K562 (cell line): Measurements from ENCODE around the gene PPCDC. TPM values are rescaled to one million over a fixed set of nuclear protein-coding genes. Genes with fewer than 3 reads are reported as not detected.

ENCODE experiments used
- ELK3 ChIP-seq: fragments of 450-650 bp; formaldehyde crosslinking; IDR thresholded peaks from 2 replicates; pipeline ENCODE4 v1.4.0; 2020; ENCODE audit warnings: mild to moderate bottlenecking
- FOXA1 ChIP-seq: fragments of 450-650 bp; IDR thresholded peaks from 2 replicates; pipeline ENCODE4 v1.6.1; 2016; ENCODE audit warnings: mild to moderate bottlenecking, borderline replicate concordance
- GATA2 ChIP-seq: sonication (generic); formaldehyde crosslinking; IDR thresholded peaks from 2 replicates; pipeline ENCODE4 v1.4.0; 2020; ENCODE audit warnings: mild to moderate bottlenecking, missing genetic modification reagents
- KAT8 ChIP-seq: fragments of 450-650 bp; IDR thresholded peaks from 2 replicates; pipeline ENCODE4 v1.6.1; 2016; ENCODE audit warnings: low read depth, mild to moderate bottlenecking
- KHSRP ChIP-seq: fragments of 450-650 bp; IDR thresholded peaks from 2 replicates; pipeline ENCODE4 v1.6.1; 2017
- MAFF ChIP-seq: IDR thresholded peaks from 2 replicates; pipeline ENCODE4 v1.6.1; 2012; ENCODE audit warnings: low read length, improper control_type of control experiment
- MAZ ChIP-seq, 2 experiments: fragments of 450-650 bp in 1 of 2; sonication (generic) in 1 of 2; formaldehyde crosslinking; IDR thresholded peaks in 1 of 2; conservative IDR thresholded peaks in 1 of 2; 2 replicates each; pipeline versions ENCODE4 v1.4.0 to v1.5.0; 2020; ENCODE audit warnings: mild to moderate bottlenecking in 1 of 2, missing genetic modification reagents in 1 of 2
- MTF1 ChIP-seq: fragments of 250-450 bp; sonication (Bioruptor Pico); IDR thresholded peaks from 2 replicates; pipeline ENCODE4 v1.9.0; 2021; ENCODE audit warnings: moderate library complexity, mild to moderate bottlenecking, inconsistent platforms, borderline replicate concordance
- MYBL2 ChIP-seq, 2 experiments: fragments of 450-650 bp in 1 of 2; sonication (generic) in 1 of 2; formaldehyde crosslinking in 1 of 2; IDR thresholded peaks; 2 replicates each; pipeline versions ENCODE4 v1.6.1 to v1.8.1; 2017 to 2022; ENCODE audit warnings: borderline replicate concordance in 1 of 2, inconsistent platforms in 1 of 2, low read depth in 1 of 2, mild to moderate bottlenecking in 1 of 2, missing genetic modification reagents in 1 of 2, moderate library complexity in 1 of 2
- NR1H2 ChIP-seq: sonication (generic); formaldehyde crosslinking; IDR thresholded peaks from 2 replicates; pipeline ENCODE4 v1.4.0; 2020; ENCODE audit warnings: mild to moderate bottlenecking, missing genetic modification reagents
- PATZ1 ChIP-seq: fragments of 250-450 bp; sonication (Bioruptor Pico); IDR thresholded peaks from 2 replicates; pipeline ENCODE4 v1.5.0; 2020; ENCODE audit warnings: mild to moderate bottlenecking, borderline replicate concordance
- PHF20 ChIP-seq: fragments of 450-650 bp; IDR thresholded peaks from 2 replicates; pipeline ENCODE4 v1.6.1; 2018; ENCODE audit not compliant: partially characterized antibody
- RAD21 ChIP-seq, 2 experiments: fragments of 250-450 bp in 1 of 2; fragments of 450-650 bp in 1 of 2; sonication (Bioruptor Pico) in 1 of 2; formaldehyde crosslinking in 1 of 2; IDR thresholded peaks in 1 of 2; conservative IDR thresholded peaks in 1 of 2; 2 replicates each; pipeline versions ENCODE4 v1.4.0 to v1.8.0; 2020 to 2022; ENCODE audit warnings: mild to moderate bottlenecking in 2 of 2, moderate library complexity in 1 of 2
- RCOR1 ChIP-seq, 2 experiments: IDR thresholded peaks; 2 replicates each; pipeline ENCODE4 v1.6.1; 2012; ENCODE audit warnings: low read depth in 2 of 2, low read length in 2 of 2, borderline replicate concordance in 1 of 2, improper control_type of control experiment in 1 of 2
- RFX1 ChIP-seq: fragments of 450-650 bp; IDR thresholded peaks from 2 replicates; pipeline ENCODE4 v1.6.1; 2016; ENCODE audit warnings: mild to moderate bottlenecking, moderate library complexity
- SMARCA4 ChIP-seq: fragments of 450-650 bp; IDR thresholded peaks from 2 replicates; pipeline ENCODE4 v1.6.1; 2016
- TAF7 ChIP-seq: fragments of 450-650 bp; IDR thresholded peaks from 2 replicates; pipeline ENCODE4 v1.6.1; 2016; ENCODE audit warnings: missing genetic modification characterization, missing compliant biosample characterization
- TBP ChIP-seq: optimal IDR thresholded peaks from 2 replicates; pipeline ENCODE3; 2011; ENCODE audit warnings: low read depth, low read length, improper control_type of control experiment
- TFAP4 ChIP-seq: sonication (generic); formaldehyde crosslinking; IDR thresholded peaks from 2 replicates; pipeline ENCODE4 v1.8.0; 2022; ENCODE audit warnings: missing genetic modification reagents, mild to moderate bottlenecking, moderate library complexity, borderline replicate concordance
- ZBTB8A ChIP-seq: fragments of 450-650 bp; IDR thresholded peaks from 2 replicates; pipeline ENCODE4 v1.6.1; 2018; ENCODE audit warnings: mild to moderate bottlenecking, moderate library complexity; ENCODE audit not compliant: partially characterized antibody
- ZNF232 ChIP-seq: sonication (generic); formaldehyde crosslinking; IDR thresholded peaks from 2 replicates; pipeline ENCODE4 v1.8.0; 2022; ENCODE audit warnings: mild to moderate bottlenecking, missing genetic modification reagents
- ZNF3 ChIP-seq: fragments of 250-450 bp; sonication (Bioruptor Pico); IDR thresholded peaks from 2 replicates; pipeline ENCODE4 v1.5.0; 2021; ENCODE audit warnings: mild to moderate bottlenecking, moderate library complexity
- ZNF354B ChIP-seq: fragments of 250-450 bp; sonication (Bioruptor Pico); IDR thresholded peaks from 2 replicates; pipeline ENCODE4 v1.4.0; 2020
- ZNF584 ChIP-seq: fragments of 200-800 bp; sonication (Bioruptor generic); IDR thresholded peaks from 2 replicates; pipeline ENCODE4 v1.6.1; 2016; ENCODE audit warnings: low read depth, mild to moderate bottlenecking, missing genetic modification characterization, missing compliant biosample characterization
- ZNF76 ChIP-seq: fragments of 250-450 bp; sonication (Bioruptor Pico); IDR thresholded peaks from 2 replicates; pipeline ENCODE4 v1.4.0; 2020; ENCODE audit warnings: mild to moderate bottlenecking, moderate library complexity, borderline replicate concordance
- polyA plus RNA-seq, 8 experiments: library from polyadenylated mRNA; depleted of rRNA in 4 of 8; stranded (reverse) in 5 of 8; unstranded in 3 of 8; fragments of >200 nt; fragmentation: Nextera tagmentation in 2 of 8; fragmentation: Illumina TruSeq in 1 of 8; extraction: Ambion mirVana in 2 of 8; extraction: Trizol in 1 of 8; gene quantifications; 2 replicates each; pipeline versions ENCODE4 v1.2.1 to v1.2.3, GENCODE V29; 2011 to 2014; ENCODE audit warnings: inconsistent platforms in 1 of 8, missing spikeins in 1 of 8
- total RNA-seq, 7 experiments: library from RNA; depleted of rRNA in 6 of 7; stranded (reverse); fragments of >200 nt in 6 of 7; fragmentation: Illumina TruSeq in 2 of 7; extraction: Trizol in 2 of 7; gene quantifications; 2 replicates each; pipeline versions ENCODE4 v1.2.1 to v1.2.3, GENCODE V29; 2011 to 2021; ENCODE audit warnings: low replicate concordance in 1 of 7

Gene PPCDC
- total and polyA plus RNA-seq, 9 of the 15 experiments (the other 6 are each of a cell fraction or from before 2014, with no cell fraction given), result 10.9 to 53.6 (median 16.7) TPM

- no peak for TF ChIP-seq ZBTB8A
- no peak for TF ChIP-seq MYBL2 (IDR thresholded peaks at IDR 0.05; ENCODE audit: low read depth)
- TF ChIP-seq MYBL2 (CRISPR knock-in tag; IDR thresholded peaks at IDR 0.05; ENCODE audit: borderline replicate concordance), result no peak
- no peak for TF ChIP-seq GATA2 (CRISPR knock-in tag)
- TF ChIP-seq ZNF232 (CRISPR knock-in tag), result no peak
- TF ChIP-seq FOXA1, result no peak
- TF ChIP-seq PHF20, result no peak
- TF ChIP-seq ELK3, result no peak
- TF ChIP-seq MAZ (CRISPR knock-in tag; conservative IDR thresholded peaks at IDR 0.05 in 1 of 2, IDR thresholded peaks at IDR 0.05 in 1 of 2), result no peak
- no peak for TF ChIP-seq ZNF3 (CRISPR knock-in tag)
- TF ChIP-seq KAT8, result no peak
- no peak for TF ChIP-seq NR1H2 (CRISPR knock-in tag)
- TF ChIP-seq RAD21 (CRISPR knock-in tag; conservative IDR thresholded peaks at IDR 0.05 in 1 of 2, IDR thresholded peaks at IDR 0.05 in 1 of 2), result peak in 1 of 2 experiments; percentile 63; a peak in 3 of 4 replicates
- no peak for TF ChIP-seq PATZ1 (CRISPR knock-in tag)
- TF ChIP-seq RFX1, result no peak
- no peak for TF ChIP-seq TFAP4
- 0 out of 4 replicates have a peak, but pooled peaks of 1 of the 2 experiments have one; percentile 25 for TF ChIP-seq RCOR1 (IDR thresholded peaks at IDR 0.05; ENCODE audit: borderline replicate concordance in 1 of 2, low read depth in 2 of 2, low read length in 2 of 2)
- TF ChIP-seq ZNF584, result 0 out of 2 replicates have a peak, but pooled peaks have one; percentile 11
- TF ChIP-seq ZNF76 (CRISPR knock-in tag), result no peak
- TF ChIP-seq TBP, result no peak
- no peak for TF ChIP-seq ZNF354B (CRISPR knock-in tag)
- peak; percentile 81 for TF ChIP-seq SMARCA4
- TF ChIP-seq MAFF, result no peak
- no peak for TF ChIP-seq KHSRP
- no peak for TF ChIP-seq TAF7 (tag)
- TF ChIP-seq MTF1 (CRISPR knock-in tag), result no peak
Observed at GRCh38 chr15:75042730-75043508, 19.5 kb downstream of the PPCDC start (continued).
